HG02678 (cell line): ENCODE results near the gene FUOM.
"Not testable (repeated sequence)": the region's sequence is repeated elsewhere in the genome, so short reads cannot be mapped to it uniquely, and the experiment has no call there.

Experiments
- ATAC-seq: cut with Tn5 transposase; IDR thresholded peaks from one replicate; pipeline ENCODE4 v1.9.1; 2021; ENCODE audit warnings: mild to moderate bottlenecking, moderate library complexity; ENCODE audit not compliant: unreplicated experiment

FUOM gene

GRCh38 chr10:133335246-133336117 is 22.3 kb downstream of the FUOM start:
- no peak for ATAC-seq

DNA sequence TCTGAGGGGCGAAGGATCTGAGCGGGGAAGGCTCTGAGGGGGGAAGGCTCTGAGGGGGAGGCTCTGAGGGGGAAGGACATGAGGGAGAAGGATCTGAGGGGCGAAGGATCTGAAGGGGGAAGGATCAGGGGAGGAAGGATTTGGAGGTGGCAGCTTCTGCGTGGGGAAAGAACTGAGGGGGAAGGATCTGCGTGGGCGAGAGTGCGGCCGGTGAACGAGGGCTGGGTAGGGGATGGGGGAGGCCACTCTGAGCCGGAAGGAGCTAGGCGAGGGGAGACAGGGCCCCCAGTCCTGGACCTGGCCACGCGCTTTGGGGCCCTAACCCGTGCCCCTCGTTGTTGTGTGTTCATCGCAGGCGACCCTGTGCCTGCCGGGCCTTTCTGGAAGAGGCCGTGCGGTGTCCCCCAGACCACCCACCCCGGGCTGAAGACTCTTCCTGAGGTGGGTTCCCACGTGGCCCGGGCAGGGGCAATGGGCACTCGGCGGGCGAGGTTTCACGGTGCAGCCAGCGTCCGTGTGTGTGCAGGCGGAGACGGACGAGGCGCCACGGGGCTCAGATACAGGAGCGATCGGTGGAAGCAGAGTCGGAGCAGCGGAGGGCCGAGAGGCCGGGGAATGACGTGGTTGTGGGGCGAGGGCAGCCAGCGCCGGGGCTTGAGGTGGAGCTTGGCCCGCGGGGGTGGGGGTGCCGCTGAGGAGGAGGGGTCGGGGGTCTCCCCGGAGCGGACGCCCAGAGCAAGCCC is 23.1 kb downstream of the FUOM start:
- ATAC-seq: no peak

GRCh38 chr10:133332936-133333699 is 24.7 kb downstream of the FUOM start:
- no peak for ATAC-seq

DNA sequence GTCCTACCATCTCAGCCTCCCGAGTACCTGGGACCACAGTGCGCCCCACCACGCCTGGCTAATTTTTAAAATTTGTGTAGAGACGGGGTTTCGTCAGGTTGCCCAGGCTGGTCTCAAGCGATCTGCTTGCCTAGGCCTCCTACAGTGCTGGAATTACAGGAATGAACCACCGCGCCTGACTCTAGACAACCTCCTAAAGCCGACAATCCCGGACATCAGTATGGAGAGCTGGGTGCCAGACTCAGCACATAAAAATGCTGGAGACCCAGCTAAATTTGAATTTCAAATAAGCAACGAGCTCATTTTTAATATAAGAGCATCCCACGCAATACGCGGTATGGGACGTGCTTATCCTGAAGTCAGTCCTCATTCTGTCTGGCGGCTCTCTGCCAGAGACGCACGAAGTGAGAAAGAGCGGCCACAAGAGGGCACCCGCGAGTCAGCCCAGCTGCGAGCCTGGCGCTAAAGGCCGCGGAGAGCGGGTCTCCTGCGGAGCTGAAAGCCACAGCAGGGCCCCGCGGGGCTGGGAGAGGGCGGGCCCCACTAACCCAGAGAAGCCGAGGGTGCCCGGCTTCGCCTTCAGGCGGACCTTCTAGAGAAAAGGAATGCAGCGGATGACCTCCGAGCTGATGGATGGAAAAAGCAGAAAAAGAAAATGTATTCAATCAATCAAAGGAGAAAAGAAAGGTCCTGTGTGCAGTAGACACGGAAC is 28.2 kb downstream of the FUOM start:
- ATAC-seq: peak; percentile 82

DNA sequence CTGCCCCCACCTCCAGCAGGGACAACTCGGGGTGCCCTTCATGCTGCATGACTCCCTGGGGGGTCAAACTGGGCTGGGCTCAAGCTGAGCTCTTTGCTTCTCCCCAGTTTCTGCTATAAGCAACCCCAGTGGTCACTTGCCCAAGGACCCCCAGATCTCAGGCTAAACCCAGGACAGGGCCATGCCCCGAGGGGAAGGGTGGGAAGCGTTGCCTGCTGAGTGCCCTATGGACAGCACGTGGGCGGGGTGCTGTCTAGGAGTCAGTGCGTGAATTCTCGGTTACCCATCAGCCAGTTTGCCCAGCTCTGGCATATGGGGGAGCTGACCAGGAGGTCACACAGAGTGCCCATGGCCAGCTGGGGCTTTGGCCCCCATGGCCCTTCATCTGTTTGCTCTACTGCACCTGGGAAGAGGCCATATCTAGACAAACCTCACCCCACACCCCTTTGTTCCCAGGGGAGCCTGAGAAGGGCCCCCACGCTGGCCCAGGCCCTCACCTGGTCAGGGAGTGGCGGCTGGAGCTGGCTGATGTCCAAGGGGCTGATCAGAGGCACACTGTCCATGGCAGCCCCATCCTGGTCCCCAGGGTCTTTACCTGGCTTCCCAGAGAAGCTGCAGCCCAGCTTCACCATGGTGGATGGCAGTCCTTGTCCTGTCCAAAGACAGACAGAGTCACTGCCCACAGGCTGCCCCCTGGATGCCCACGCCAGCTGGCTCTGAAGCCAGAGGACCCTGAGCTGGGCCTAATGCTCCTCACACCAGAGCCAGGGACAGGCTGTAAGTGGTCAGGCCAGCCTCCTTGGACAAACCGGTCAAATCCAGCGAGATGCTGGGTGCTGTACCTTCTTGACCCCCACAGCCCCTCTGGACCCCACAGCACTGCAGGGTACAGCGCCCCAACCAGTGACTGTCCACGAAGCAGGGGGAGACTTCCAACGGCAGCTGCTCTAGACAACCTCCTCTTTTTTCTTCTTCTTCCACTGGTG is 29.2 kb downstream of the FUOM start:
- ATAC-seq: no peak

- ATAC-seq: no peak
Observed at GRCh38 chr10:133327651-133328357, 30.0 kb downstream of the FUOM start.

DNA sequence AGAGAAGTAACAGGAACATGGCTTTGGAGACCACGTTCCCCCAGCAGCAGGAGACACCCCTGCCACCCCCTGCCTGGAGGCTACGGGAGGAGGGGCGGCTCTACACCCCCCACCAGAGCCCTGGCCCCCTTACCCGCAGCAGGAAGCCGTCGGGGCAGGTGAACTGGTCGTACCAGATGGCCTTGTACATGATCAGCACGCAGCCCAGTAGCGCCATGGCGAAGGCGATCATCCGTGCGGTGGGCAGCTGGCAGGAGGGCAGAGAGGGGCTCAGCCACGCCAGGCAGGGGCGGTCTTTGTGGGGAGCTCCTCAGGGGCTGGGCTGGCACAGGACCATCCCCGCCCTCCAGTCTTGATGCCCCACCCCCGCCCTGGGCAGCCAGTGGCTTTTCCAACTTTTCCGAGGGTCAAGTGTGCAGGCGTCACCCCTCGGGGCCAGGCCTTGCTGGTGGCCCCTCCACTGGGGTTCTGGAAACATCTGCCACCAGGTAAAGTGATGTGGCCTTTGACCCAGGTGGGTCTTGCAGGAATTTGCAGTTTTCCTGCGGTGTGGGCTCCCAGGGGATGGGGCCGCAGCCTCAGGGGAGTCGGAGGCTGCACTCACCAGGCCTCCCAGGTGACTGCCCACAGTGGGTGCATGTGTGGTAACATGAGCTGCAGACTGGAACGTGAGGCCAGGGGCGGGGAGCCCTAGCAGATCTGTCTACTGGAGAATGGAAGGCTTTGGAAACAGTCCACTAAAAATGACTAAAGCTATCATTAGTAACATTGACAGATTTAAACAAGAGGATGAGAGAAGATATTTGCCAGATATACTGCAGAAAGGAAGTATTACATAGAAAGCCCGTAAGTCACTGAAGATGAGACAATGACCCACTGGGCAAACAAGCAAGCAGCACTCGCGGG is 30.8 kb downstream of the FUOM start:
- ATAC-seq: no peak

DNA sequence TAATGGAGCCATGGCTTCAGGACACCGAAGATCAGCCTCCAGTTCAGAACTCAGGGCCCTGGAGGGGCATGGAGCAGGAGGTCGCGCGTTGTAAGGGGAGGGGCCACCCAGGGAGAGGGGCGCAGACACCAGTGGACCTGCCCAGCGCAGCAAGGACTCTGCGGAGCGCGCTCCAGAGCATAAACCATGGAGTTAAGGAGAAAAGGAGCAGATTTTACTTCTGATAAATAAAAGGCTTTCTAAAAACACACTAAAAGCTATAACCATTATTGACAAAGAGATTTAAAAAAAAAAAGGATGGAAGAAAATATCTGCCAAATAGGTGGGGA is 31.6 kb downstream of the FUOM start:
- ATAC-seq: no peak

DNA sequence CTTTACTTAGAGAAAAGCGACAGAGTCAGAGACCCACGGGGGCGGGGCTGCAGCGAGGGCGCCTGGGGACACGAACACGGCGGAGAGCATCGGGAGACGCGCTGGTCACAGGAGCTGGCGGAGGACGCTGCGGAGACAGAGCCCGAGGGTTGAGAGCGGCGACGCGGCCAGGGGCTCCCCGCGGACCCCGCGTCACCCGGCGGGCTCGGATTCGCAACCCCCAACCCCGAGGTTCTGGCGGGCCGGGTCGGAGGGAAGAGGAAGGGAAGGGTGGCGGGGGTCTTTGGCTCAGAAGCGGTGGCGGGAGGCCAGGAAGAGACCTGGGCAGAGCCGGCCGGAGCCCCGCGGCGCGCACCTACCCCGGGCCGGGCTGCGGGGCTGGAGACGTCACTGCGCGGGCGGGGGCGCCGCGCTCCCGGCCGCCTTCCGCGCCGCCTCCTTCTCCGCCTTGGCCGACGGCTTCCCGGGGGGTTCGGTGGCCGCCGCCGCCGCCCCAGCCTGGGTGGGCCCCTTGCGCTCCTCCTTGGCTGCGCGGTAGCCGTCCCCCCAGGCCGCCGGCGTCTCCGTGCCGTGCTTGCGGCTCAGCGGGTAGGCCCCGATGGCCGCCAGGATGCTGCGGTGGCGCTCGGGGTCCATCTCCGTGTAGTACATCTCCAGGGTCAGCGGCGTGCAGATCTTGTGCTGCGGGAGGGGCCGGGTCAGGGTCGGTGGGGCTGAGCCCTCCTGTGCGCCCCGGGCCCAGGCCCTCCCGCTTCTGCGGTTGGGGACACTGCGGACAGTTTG is 32.2 kb downstream of the FUOM start:
- ATAC-seq: no peak

DNA sequence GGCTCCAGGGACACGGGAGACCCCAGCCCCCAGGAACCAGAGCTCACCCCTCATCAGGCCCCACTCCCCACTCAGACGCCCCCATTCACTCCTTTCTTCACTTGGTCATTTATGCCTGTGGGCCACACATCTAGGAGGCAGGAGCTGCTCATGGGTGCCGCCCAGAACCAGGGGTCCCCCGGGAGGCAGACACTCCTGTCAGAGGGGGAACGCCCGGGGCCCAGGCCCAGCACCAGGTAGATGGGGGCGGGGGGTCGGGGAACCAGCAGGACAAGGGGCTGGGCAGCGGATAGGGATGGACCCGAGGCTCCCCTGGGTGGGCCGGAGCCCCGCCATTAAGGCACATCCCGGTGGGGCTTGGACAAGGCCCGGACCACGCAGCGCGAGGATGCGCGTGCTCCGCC is 33.0 kb downstream of the FUOM start:
- no peak for ATAC-seq

- ATAC-seq: no peak
Observed at GRCh38 chr10:133324198-133324792, 33.5 kb downstream of the FUOM start.

DNA sequence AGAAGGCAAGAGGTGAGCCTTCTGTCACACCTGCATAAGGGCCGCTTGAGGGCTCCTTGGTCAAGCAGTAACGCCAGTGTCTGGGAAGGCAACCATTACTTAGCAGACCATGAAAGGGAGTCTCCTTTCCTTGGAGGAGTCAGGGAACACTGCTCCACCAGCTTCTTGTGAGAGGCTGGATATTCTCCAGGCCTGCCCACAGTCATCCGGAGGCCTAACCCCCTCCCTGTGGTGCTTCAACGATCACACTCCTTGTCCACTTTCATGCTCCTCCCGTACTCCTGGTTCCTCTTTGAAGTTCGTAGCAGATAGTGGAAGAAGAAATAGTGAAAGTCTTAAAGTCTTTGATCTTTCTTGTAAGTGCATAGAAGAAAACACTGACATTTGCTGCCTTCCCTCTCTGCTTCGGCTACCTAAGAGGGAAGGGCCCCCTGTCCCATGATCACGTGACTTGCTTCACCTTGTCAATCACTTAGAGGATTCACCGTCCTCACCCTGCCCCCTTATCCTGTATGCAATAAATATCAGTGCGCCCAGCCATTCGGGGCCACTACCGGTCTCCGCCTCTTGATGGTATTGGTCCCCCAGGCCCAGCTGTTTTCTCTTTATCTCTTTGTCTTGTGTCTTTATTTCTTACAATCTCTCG is 35.6 kb downstream of the FUOM start:
- not testable (repeated sequence) for ATAC-seq

- not testable (repeated sequence) for ATAC-seq
Observed at GRCh38 chr10:133320852-133321422, 36.9 kb downstream of the FUOM start.

GRCh38 chr10:133318494-133319127 is 39.2 kb downstream of the FUOM start:
- ATAC-seq: peak; percentile 72

DNA sequence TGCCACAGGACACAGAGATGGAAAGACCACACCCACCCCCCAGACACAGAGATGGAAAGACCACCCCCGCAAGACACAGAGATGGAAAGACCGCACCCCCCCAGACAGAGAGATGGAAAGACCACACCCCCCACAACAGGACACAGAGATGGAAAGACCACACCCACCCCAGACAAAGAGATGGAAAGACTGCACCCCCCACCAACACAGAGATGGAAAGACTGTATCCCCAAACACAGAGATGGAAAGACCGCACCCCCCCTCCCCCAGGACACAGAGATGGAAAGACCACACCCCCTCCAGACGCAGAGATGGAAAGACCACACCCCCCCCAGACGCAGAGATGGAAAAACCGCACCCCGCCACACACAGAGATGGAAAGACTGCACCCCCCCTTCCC is 41.1 kb downstream of the FUOM start:
- no peak for ATAC-seq

DNA sequence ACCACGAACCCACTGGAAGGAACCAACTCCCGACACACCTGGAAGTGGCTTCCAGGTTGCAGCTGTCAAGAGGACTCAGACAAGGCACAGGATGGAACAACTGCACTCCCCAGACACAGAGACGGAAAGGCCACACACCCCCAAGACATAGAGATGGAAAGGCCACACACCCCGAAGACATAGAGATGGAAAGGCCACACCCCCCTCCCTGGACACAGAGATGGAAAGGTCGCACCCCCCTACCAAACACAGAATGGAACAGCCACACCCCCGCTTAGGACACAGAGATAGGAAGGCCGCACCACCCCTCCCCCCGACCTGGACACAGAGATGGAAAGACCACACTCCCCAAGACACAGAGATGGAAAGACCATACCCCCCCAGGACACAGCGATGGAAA is 41.6 kb downstream of the FUOM start:
- ATAC-seq: no peak
